HepG2 (cell line): ENCODE results near the gene ACTL8. TPM values are rescaled to one million over a fixed set of nuclear protein-coding genes. Genes with fewer than 3 reads are reported as not detected.

Source experiments
- ATAC-seq: fragments of 200-7000 bp; cut with Tn5 transposase; 3 replicates; pipeline ENCODE4 v1.9.1; 2020; ENCODE audit warnings: mild to moderate bottlenecking, moderate library complexity
- BruUV-seq: library from RNA; stranded (reverse); fragments of 400-500 nt; replicated peaks from 2 replicates; lab custom pipeline; 2021; lab: Mats Ljungman, UMichigan
- CTCF ChIA-PET: fragments of 300-600 bp; formaldehyde crosslinking; extraction: SDS; loops from one replicate; lab custom pipeline; 2021; ENCODE audit warnings: low total read pairs, inconsistent platforms, low intra/inter-chr PET ratio; lab: Yijun Ruan, JAX
- POLR2A ChIA-PET: fragments of 350-600 bp; sonication (Branson Sonifier 250); formaldehyde crosslinking; loops from one replicate; lab custom pipeline; 2020; ENCODE audit warnings: antibody characterized with exemption, inconsistent platforms; lab: Yijun Ruan, JAX
- DNase-seq: peaks from one replicate; pipeline ENCODE4 v3.0.0-alpha.2; 2015; ENCODE audit warnings: low spot score
- FAIRE-seq: peaks from 3 replicates; lab custom pipeline; 2011; peaks lifted over from hg19 to GRCh38; lab: Jason Lieb, UNC
- H2AFZ ChIP-seq: one replicate; pipeline ENCODE4 v1.6.1; 2011; ENCODE audit warnings: low read length, inconsistent platforms
- H3K27ac ChIP-seq: fragments of 300-600 bp; 3 replicates; pipeline ENCODE4 v1.8.0; 2011; ENCODE audit warnings: mixed run types, mild to moderate bottlenecking, mixed read lengths, low read length, inconsistent platforms; ENCODE audit not compliant: insufficient read depth; ENCODE audit errors: extremely low read length
- H3K27me3 ChIP-seq, 2 experiments: fragments of 200-600 bp in 1 of 2; 2 replicates in 1 of 2; 3 replicates in 1 of 2; pipeline versions ENCODE4 v1.6.0 to v1.8.0; 2011; ENCODE audit warnings: low read length in 2 of 2, mild to moderate bottlenecking in 2 of 2, moderate library complexity in 2 of 2, inconsistent platforms in 1 of 2; ENCODE audit not compliant: insufficient read depth in 2 of 2, control insufficient read depth in 1 of 2
- H3K36me3 ChIP-seq, 2 experiments: fragments of 200-600 bp in 1 of 2; replicated peaks in 1 of 2; 2 replicates in 1 of 2; 3 replicates in 1 of 2; pipeline versions ENCODE4 v1.5.1 to v1.8.0; 2011; ENCODE audit warnings: low read length in 2 of 2, inconsistent platforms in 1 of 2; ENCODE audit not compliant: insufficient read depth in 2 of 2, control insufficient read depth in 1 of 2
- H3K4me1 ChIP-seq: 2 replicates; pipeline ENCODE4 v1.5.1; 2012; ENCODE audit warnings: low read length, inconsistent platforms; ENCODE audit not compliant: insufficient read depth
- H3K4me2 ChIP-seq: 2 replicates; pipeline ENCODE4 v1.6.0; 2011; ENCODE audit warnings: low read depth, low read length, inconsistent platforms
- H3K4me3 ChIP-seq, 3 experiments: fragments of 200-600 bp in 1 of 3; sonication (generic), shearing (Covaris generic) in 1 of 3; replicated peaks in 1 of 3; 2 replicates each; pipeline ENCODE4 v1.5.1; 2011 to 2016; ENCODE audit warnings: low read length in 3 of 3, inconsistent platforms in 2 of 3, low read depth in 2 of 3, mild to moderate bottlenecking in 2 of 3, control low read depth in 1 of 3, mixed read lengths in 1 of 3; ENCODE audit not compliant: insufficient read depth in 1 of 3
- H3K79me2 ChIP-seq: one replicate; pipeline ENCODE4 v1.6.1; 2011; ENCODE audit warnings: low read length, inconsistent platforms; ENCODE audit not compliant: insufficient read depth
- H3K9ac ChIP-seq: 2 replicates; pipeline ENCODE4 v1.6.0; 2011; ENCODE audit warnings: mild to moderate bottlenecking, low read depth, low read length, inconsistent platforms; ENCODE audit not compliant: insufficient read depth
- H3K9me3 ChIP-seq: 2 replicates; pipeline ENCODE4 v1.5.1; 2012; ENCODE audit warnings: mild to moderate bottlenecking, low read length
- H4K20me1 ChIP-seq: 2 replicates; pipeline ENCODE4 v1.6.0; 2011; ENCODE audit warnings: inconsistent platforms, mild to moderate bottlenecking, low read length, moderate library complexity; ENCODE audit not compliant: insufficient read depth
- CENPT ChIP-seq: sonication (generic); formaldehyde crosslinking; IDR thresholded peaks from 2 replicates; pipeline ENCODE4 v1.8.0; 2022; ENCODE audit warnings: low read depth, mild to moderate bottlenecking, moderate library complexity, missing genetic modification reagents
- GABPA ChIP-seq, 2 experiments: IDR thresholded peaks; 2 replicates each; pipeline ENCODE4 v1.6.1; 2011 to 2016; ENCODE audit warnings: low read depth in 2 of 2, low read length in 1 of 2, missing biosample characterization in 1 of 2, missing genetic modification characterization in 1 of 2
- KAT8 ChIP-seq: IDR thresholded peaks from 2 replicates; pipeline ENCODE4 v1.6.1; 2016; ENCODE audit warnings: missing genetic modification reagents, missing compliant biosample characterization
- NFAT5 ChIP-seq: sonication (generic); formaldehyde crosslinking; IDR thresholded peaks from 2 replicates; pipeline ENCODE4 v1.4.0; 2020; ENCODE audit warnings: missing genetic modification reagents
- PCBP1 ChIP-seq: fragments of 200-400 bp; formaldehyde crosslinking; IDR thresholded peaks from 2 replicates; pipeline ENCODE4 v1.6.1; 2017; ENCODE audit warnings: mild to moderate bottlenecking, low read depth, low read length, borderline replicate concordance
- RCOR2 ChIP-seq: IDR thresholded peaks from 2 replicates; pipeline ENCODE4 v1.6.1; 2016; ENCODE audit warnings: missing biosample characterization, missing genetic modification reagents
- RFXAP ChIP-seq: sonication (generic); formaldehyde crosslinking; IDR thresholded peaks from 2 replicates; pipeline ENCODE4 v1.4.0; 2020; ENCODE audit warnings: missing genetic modification reagents, borderline replicate concordance
- THAP11 ChIP-seq: IDR thresholded peaks from 2 replicates; pipeline ENCODE4 v1.6.1; 2016; ENCODE audit warnings: missing biosample characterization, missing genetic modification reagents
- USF2 ChIP-seq, 2 experiments: sonication (generic) in 1 of 2; formaldehyde crosslinking in 1 of 2; IDR thresholded peaks; 2 replicates each; pipeline versions ENCODE4 v1.5.1 to v1.6.1; 2011 to 2020; ENCODE audit warnings: borderline replicate concordance in 1 of 2, low read depth in 1 of 2, low read length in 1 of 2, mild to moderate bottlenecking in 1 of 2, missing genetic modification reagents in 1 of 2, moderate library complexity in 1 of 2
- ZBTB34 ChIP-seq: sonication (generic); formaldehyde crosslinking; IDR thresholded peaks from 2 replicates; pipeline ENCODE4 v1.8.0; 2022; ENCODE audit warnings: mild to moderate bottlenecking, missing genetic modification reagents
- ZBTB44 ChIP-seq: sonication (generic); formaldehyde crosslinking; IDR thresholded peaks from 2 replicates; pipeline ENCODE4 v1.4.0; 2020; ENCODE audit warnings: missing genetic modification reagents
- ZNF337 ChIP-seq: sonication (generic); formaldehyde crosslinking; IDR thresholded peaks from 2 replicates; pipeline ENCODE4 v1.5.1; 2020; ENCODE audit warnings: missing genetic modification reagents, low read depth, mild to moderate bottlenecking, borderline replicate concordance
- ZNF552 ChIP-seq: sonication (generic); formaldehyde crosslinking; IDR thresholded peaks from 2 replicates; pipeline ENCODE4 v1.9.0; 2022; ENCODE audit warnings: missing genetic modification reagents, mild to moderate bottlenecking, borderline replicate concordance
- ZNF577 ChIP-seq: sonication (generic); formaldehyde crosslinking; IDR thresholded peaks from 2 replicates; pipeline ENCODE4 v1.4.0; 2020; ENCODE audit warnings: mild to moderate bottlenecking, low read depth, missing genetic modification reagents, borderline replicate concordance
- WGBS: methylation state at CpG from one replicate; pipeline ENCODE4 v1.1.6; 2017; ENCODE audit warnings: low lambda C conversion rate; 5-methylcytosine and 5-hydroxymethylcytosine counted together
- in situ Hi-C: cut with HindIII; loops from 2 replicates; pipeline ENCODE4 v1.10.0; 2017; ENCODE audit warnings: low pct_unique_long_range_greater_than_20kb; ENCODE audit not compliant: extremely low pct_ligation_motif_present
- intact Hi-C: fragments of 100-400 bp; cut with micrococcal nuclease; formaldehyde crosslinking; loops from one replicate; pipeline ENCODE4 v1.10.0; 2022; ENCODE audit not compliant: unreplicated experiment
- polyA plus RNA-seq, 8 experiments: library from polyadenylated mRNA; depleted of rRNA in 3 of 8; stranded (reverse) in 7 of 8; unstranded in 1 of 8; fragments of >200 nt; fragmentation: Illumina TruSeq in 4 of 8; extraction: Trizol in 4 of 8; gene quantifications; 2 replicates each; pipeline versions ENCODE4 v1.2.1 to v1.2.3, GENCODE V29; 2011 to 2016; ENCODE audit warnings: low read depth in 4 of 8, missing spikeins in 1 of 8, mixed read lengths in 1 of 8; ENCODE audit not compliant: insufficient read depth in 1 of 8
- total RNA-seq, 5 experiments: library from RNA; depleted of rRNA; stranded (reverse); fragments of >200 nt; fragmentation: Illumina TruSeq; extraction: Trizol; gene quantifications; 2 replicates each; pipeline ENCODE4 v1.2.3, GENCODE V29; 2016; ENCODE audit warnings: low read depth in 1 of 5

ACTL8 gene
- total and polyA plus RNA-seq, 2 of the 13 experiments (the other 11 are each of a cell fraction or from before 2014, with no cell fraction given), result 0.09 to 0.64 TPM

- H3K36me3 ChIP-seq, result no peaks in the 10 kb centered on the region
- H3K4me3 ChIP-seq, result no peak overlapping the region
- no TSS peak for BruUV-seq
- ChIA-PET CTCF (no interaction called here), POLR2A (no interaction called here)
- peaks cover 2 to 36% of the 10 kb centered on the region in 2 experiments; a peak in 3 of 5 replicates for H3K27me3 ChIP-seq
- no peaks in the 10 kb centered on the region for H3K79me2 ChIP-seq
- no peak for ATAC-seq
- WGBS, result 25% methylated on average over 6 of the region's 12 CpGs
- no peak overlapping the region for H3K9ac ChIP-seq
- FAIRE-seq, result no peak
- DNase-seq, result no peak
- H3K4me2 ChIP-seq, result no peak overlapping the region
- H2AFZ ChIP-seq, result no peak overlapping the region
- intact Hi-C loops (no loop called here), in situ Hi-C loops (no loop called here)
- H3K27ac ChIP-seq, result no peak overlapping the region
- H3K4me1 ChIP-seq, result no peaks in the 10 kb centered on the region
- no peaks in the 10 kb centered on the region for H3K9me3 ChIP-seq
- H4K20me1 ChIP-seq, result 0 out of 2 replicates have a peak, but pooled peaks cover 2% of the 10 kb centered on the region
- TF ChIP-seq ZNF337, result no peak
- TF ChIP-seq ZNF552 (CRISPR knock-in tag), result no peak
- TF ChIP-seq ZNF577 (CRISPR knock-in tag), result no peak
- TF ChIP-seq PCBP1, result no peak
- no peak for TF ChIP-seq USF2 (IDR thresholded peaks at IDR 0.05; ENCODE audit: low read depth, low read length)
- no peak for TF ChIP-seq USF2 (CRISPR knock-in tag; IDR thresholded peaks at IDR 0.05; ENCODE audit: borderline replicate concordance)
- no peak for TF ChIP-seq KAT8 (CRISPR knock-in tag)
- no peak for TF ChIP-seq ZBTB44 (CRISPR knock-in tag)
- TF ChIP-seq GABPA (IDR thresholded peaks at IDR 0.05; ENCODE audit: low read depth, low read length), result no peak
- no peak for TF ChIP-seq GABPA (CRISPR knock-in tag; IDR thresholded peaks at IDR 0.05; ENCODE audit: low read depth)
- no peak for TF ChIP-seq NFAT5 (CRISPR knock-in tag)
- no peak for TF ChIP-seq ZBTB34 (CRISPR knock-in tag)
- TF ChIP-seq CENPT (CRISPR knock-in tag), result no peak
- no peak for TF ChIP-seq RCOR2
- TF ChIP-seq THAP11 (CRISPR knock-in tag), result no peak
- no peak for TF ChIP-seq RFXAP
Measured at GRCh38 chr1:17729248-17729647, 25.9 kb upstream of the ACTL8 start.
